ENCODE measurements around the gene XG.
A peak's percentile ranks its signal among the peaks of the same experiment; 100 is the strongest.
"Not testable (repeated sequence)": the region's sequence is repeated elsewhere in the genome, so short reads cannot be mapped to it uniquely, and the experiment has no call there.

XG gene

GRCh38 chrX:2735270-2735669 lies 16.6 kb upstream of the XG start:
- DNase-seq (ENCODE audit: low read depth), result no peak

GRCh38 chrX:2740672-2741071 lies 11.2 kb upstream of the XG start:
- no peak for DNase-seq (ENCODE audit: low read depth)

- no peak for DNase-seq (ENCODE audit: low read depth)
Observed at GRCh38 chrX:2741386-2741785, 10.5 kb upstream of the XG start.

- DNase-seq (ENCODE audit: low read depth), result not testable (repeated sequence)
Observed at GRCh38 chrX:2746250-2746649, 5.6 kb upstream of the XG start.

GRCh38 chrX:2748171-2748814 lies 3.5 kb upstream of the XG start:
- no peak for DNase-seq (ENCODE audit: low read depth)

- no peak for DNase-seq (ENCODE audit: low read depth)
Observed at GRCh38 chrX:2748815-2749188, 3.0 kb upstream of the XG start.

GRCh38 chrX:2751291-2751690 lies 549 bp upstream of the XG start:
- DNase-seq (ENCODE audit: low read depth), result no peak

- peak; percentile 5 for DNase-seq (ENCODE audit: low read depth)
Observed at GRCh38 chrX:2752441-2752840, 601 bp downstream of the XG start.

- not testable (repeated sequence) for DNase-seq (ENCODE audit: low read depth)
Observed at GRCh38 chrX:2755163-2755715, 3.4 kb downstream of the XG start.

- DNase-seq (ENCODE audit: low read depth), result no peak
Observed at GRCh38 chrX:2756548-2756947, 4.7 kb downstream of the XG start.

- no peak for DNase-seq (ENCODE audit: low read depth)
Observed at GRCh38 chrX:2761246-2761645, 9.4 kb downstream of the XG start.

- DNase-seq (ENCODE audit: low read depth), result not testable (repeated sequence)
Observed at GRCh38 chrX:2762671-2763070, 10.8 kb downstream of the XG start.

GRCh38 chrX:2764766-2765548 lies 13.1 kb downstream of the XG start:
- DNase-seq (ENCODE audit: low read depth), result not testable (repeated sequence)

- DNase-seq (ENCODE audit: low read depth), result no peak
Observed at GRCh38 chrX:2765549-2765830, 13.7 kb downstream of the XG start.

GRCh38 chrX:2766906-2767305 lies 15.1 kb downstream of the XG start:
- DNase-seq (ENCODE audit: low read depth), result no peak

- DNase-seq (ENCODE audit: low read depth), result peak; percentile 30
Observed at GRCh38 chrX:2767631-2768455, 16.0 kb downstream of the XG start.

- no peak for DNase-seq (ENCODE audit: low read depth)
Observed at GRCh38 chrX:2769615-2770014, 17.8 kb downstream of the XG start.

- not testable (repeated sequence) for DNase-seq (ENCODE audit: low read depth)
Observed at GRCh38 chrX:2773166-2774055, 21.6 kb downstream of the XG start.

- DNase-seq (ENCODE audit: low read depth), result no peak
Observed at GRCh38 chrX:2774057-2774456, 22.2 kb downstream of the XG start.

GRCh38 chrX:2774776-2775175 lies 22.9 kb downstream of the XG start:
- no peak for DNase-seq (ENCODE audit: low read depth)

GRCh38 chrX:2780472-2781225 lies 28.8 kb downstream of the XG start:
- DNase-seq (ENCODE audit: low read depth), result not testable (repeated sequence)

Data from HS-27A (cell line).